ENCODE data around the gene NOTCH2.
"Not testable (repeated sequence)": the region's sequence is repeated elsewhere in the genome, so short reads cannot be mapped to it uniquely, and the experiment has no call there.

Gene NOTCH2

DNA sequence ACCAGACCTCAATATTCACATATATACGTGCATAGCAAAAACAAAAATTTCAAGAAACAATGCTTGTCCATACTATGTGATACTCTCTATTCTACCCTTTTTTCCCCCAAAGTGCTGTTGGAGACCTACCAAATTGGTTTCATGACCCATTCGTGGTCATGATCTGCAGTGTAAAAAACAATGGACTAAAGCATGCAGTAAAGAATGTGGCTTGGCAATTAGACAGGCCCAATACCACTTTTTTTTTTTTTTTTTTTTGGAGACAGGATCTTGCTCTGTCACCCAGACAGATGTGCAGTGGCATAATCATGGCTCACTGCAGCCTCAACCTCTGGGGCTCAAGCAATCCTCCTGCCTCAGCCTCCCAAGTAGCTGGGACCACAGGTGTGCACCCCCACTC is 21.3 kb downstream of the NOTCH2 start:
- not testable (repeated sequence) for DNase-seq

DNA sequence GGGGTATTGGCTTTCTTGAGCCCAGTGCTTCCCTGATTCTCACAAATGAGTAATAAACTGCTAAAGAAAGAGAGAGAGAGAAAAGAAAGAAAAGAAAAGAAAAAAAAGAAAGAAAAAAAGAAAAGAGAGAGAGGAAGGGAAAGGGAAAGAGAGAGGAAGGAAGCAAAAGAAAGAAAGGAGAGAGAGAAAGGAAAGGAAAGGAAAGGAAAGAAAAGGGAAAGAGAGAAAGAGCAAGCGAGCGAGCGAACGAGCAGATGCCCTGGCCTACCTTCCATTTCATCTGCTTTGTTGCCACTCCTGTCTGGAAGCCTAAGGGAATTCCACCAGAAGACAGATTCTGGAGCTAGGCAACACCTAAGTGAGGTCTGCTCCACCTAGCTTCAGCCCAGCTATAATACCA is 27.7 kb downstream of the NOTCH2 start:
- DNase-seq = not testable (repeated sequence)

DNA sequence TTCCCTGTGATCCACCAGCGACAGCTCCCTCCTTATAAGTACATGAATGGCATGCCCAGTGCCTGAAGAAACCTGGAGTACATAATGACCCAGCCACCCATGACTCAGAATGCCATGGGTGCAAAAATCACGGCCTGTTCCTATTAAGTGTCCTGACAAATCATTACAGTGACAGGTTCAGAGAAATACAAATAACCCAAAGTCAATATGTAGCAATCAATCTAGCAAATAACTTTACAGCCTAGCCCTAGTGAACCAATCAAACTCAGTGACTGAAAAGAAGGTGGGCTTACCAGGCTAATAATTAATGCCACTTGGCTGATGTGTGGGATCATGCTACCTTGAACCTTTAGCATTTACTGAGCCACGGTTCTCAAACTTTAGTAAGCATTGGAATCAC is 37.2 kb downstream of the NOTCH2 start:
- not testable (repeated sequence) for DNase-seq

DNA sequence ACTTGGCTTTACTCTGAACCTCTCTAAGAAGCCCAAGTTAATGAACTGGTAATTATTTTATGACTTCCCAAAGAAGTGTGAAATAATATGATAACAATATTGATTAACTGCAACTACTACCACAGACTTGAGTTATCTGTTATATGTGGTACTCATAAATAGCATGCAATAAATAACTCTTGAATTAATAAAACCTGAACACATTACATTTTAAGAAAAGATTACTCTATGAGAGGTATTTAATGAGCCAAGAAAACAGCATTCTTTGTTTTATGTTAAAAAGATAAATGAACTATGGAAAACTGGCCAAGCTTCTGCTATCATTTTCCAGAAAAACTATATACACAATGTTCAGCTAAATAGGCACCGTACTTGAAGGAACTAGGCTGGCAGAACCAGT is 45.7 kb downstream of the NOTCH2 start:
- not testable (repeated sequence) for DNase-seq

DNA sequence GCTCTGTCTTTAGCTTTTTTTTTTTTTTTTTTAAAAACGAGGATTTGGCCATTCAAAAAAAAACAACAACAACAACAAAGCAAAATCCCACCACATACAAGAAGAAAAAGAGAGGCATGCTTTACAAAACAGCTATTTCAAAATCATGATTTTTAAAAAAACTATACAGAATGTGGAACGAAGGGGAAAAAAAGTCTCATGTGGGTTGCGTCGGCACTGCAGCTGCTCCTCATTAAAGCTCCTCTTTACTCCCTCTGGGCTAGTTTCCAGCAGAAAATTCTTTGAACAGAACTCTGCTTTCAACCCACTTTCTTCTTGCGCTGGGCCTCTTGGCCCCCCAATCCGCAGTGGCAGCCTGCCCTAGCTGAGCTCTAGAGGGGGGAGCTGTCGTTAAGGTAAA is 54.5 kb downstream of the NOTCH2 start:
- DNase-seq = not testable (repeated sequence)

GRCh38 chr1:120008320-120008719 is 61.1 kb downstream of the NOTCH2 start:
- not testable (repeated sequence) for DNase-seq

- not testable (repeated sequence) for DNase-seq
These were observed 61.6 kb downstream of the NOTCH2 start for GRCh38 chr1:120007850-120008249.

DNA sequence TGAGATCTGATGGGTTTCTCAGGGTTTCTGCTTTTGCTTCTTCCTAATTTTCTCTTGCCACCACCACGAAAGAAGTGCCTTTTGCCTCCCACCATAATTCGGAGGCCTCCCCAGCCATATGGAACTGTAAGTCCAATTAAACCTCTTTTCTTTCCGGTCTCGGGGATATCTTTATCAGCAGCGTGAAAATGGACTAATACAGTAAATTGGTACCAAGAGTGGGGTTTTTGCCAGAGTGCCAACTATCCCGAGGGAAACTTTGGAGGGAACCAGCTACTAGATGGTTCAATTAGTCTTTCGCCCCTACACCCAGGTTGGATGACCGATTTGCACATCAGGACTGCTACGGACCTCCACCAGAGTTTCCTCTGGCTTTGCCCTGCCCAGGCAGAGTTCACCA is 68.4 kb downstream of the NOTCH2 start:
- not testable (repeated sequence) for DNase-seq

DNA sequence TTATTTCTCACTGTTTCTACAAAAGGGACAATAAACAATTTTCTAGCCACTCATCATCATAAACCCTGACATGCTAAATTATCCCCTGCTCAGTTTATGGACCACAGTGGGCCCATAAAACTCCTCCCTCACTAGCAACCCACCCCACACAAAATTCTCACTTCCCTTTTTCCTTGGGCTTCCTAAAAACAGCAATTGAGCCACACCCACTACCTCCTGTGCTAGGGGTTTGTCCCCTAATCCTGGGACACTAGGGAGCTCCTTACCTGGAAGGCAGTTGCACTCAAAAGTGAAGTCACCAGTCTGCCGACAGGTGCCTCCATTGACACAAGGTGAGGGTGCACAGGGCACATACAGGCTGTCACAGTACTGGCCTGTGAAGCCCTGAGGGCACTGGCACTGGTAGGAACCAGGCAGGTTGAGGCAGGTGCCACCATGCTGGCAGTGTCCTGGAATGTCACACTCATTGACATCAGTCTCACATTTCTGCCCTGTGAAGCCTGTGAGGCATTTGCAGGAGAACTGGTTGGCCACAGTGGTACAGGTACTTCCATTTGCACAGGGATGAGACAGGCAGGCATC is 72.6 kb downstream of the NOTCH2 start:
- not testable (repeated sequence) for DNase-seq

DNA sequence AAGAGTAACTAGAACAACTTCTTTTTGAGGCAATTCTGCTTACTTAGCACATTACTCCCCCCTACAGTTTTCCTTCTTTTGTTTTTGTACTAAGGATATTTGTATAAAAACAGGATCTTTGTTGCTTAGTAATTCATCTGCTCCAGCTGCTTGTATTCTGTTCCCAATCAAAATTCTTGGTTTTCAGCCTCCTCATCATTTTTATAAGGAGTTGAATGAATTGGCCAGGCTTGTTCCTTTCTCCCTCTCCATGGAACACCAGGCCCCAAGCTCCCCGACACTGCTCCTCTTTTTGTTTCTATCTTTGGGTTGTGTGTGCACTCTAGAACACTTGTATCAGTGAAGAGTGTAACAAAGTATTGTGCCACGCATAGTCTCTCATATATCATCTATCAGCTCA is 73.5 kb downstream of the NOTCH2 start:
- DNase-seq = not testable (repeated sequence)

DNA sequence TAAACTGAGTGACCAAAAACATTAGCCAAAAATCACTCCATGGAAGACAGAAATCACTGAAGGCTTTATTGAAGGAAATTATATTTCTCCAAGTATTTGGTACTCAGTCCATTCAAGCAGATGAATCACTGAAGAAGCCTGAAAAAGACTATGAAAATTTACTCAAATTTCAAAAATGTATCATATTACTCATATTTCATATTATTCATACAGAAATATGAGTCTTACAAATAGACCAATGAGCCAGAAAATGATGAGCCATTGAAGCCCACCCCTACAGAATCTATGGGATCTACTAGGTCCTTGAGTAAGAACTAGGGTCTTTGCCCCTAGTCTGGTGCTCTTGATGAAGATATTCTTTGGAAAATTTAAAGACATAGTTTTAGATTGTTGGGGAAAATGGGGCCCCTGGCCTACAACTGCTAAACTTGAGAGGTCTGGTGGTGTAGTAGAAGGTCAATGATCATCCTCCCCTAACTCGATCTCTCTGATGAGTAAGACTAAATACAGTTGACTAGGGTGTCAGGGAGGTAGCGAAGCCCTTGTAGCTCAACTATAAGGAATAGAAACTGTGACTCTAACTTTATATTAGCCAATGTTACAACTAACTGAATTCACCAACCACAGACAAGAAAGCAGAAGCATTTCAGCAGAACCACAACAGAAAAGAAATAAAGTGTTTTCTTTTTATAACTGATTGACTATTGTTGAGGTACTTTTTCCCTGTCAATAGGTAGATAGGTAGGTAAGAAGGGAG is 81.0 kb downstream of the NOTCH2 start:
- DNase-seq = no peak

- DNase-seq = no peak
These were observed 81.8 kb downstream of the NOTCH2 start for GRCh38 chr1:119987686-119988085.

- no peak for DNase-seq
These were observed 82.3 kb downstream of the NOTCH2 start for GRCh38 chr1:119987112-119987511.

DNA sequence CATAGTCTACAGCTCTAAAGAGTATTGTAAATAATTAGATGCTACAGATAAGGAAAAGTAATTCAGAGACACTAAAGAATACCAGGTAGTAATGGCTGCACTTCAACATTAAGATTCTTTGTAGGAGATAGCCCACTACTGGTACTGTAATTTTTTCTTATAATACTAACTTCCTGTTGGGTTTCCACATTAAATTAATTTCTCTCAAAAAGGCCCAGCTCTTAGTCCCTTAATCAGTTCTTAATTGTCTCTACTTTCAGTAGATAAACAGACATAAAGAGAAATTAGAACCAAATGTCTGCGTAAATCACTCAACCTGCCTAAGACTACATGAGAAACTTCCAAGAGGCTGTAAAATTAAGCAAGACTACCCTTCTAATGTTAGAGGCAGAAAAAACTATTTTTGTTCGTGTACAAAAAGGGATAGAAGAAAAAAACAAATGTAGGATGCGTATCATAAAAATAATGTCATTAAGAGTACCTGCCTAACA is 83.4 kb downstream of the NOTCH2 start:
- DNase-seq = no peak

DNA sequence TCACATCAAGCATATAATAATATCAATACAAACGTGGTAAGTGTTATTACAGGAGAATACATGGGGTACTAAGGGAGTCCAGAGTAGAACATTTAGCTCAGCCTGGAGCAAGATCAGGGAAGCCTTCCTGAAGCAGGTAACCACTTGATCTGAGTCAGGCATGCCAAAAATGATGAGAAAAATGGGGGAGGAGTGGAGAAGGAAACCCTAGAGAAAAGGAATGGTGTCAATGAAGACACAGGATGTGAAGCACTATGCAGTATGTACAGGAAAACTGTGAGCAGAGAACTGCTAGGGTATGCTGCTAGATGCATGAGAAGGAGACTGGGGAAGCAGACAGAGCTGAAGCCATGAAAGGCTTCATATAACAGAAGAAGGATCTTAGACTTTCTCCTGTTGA is 84.7 kb downstream of the NOTCH2 start:
- DNase-seq = no peak

DNA sequence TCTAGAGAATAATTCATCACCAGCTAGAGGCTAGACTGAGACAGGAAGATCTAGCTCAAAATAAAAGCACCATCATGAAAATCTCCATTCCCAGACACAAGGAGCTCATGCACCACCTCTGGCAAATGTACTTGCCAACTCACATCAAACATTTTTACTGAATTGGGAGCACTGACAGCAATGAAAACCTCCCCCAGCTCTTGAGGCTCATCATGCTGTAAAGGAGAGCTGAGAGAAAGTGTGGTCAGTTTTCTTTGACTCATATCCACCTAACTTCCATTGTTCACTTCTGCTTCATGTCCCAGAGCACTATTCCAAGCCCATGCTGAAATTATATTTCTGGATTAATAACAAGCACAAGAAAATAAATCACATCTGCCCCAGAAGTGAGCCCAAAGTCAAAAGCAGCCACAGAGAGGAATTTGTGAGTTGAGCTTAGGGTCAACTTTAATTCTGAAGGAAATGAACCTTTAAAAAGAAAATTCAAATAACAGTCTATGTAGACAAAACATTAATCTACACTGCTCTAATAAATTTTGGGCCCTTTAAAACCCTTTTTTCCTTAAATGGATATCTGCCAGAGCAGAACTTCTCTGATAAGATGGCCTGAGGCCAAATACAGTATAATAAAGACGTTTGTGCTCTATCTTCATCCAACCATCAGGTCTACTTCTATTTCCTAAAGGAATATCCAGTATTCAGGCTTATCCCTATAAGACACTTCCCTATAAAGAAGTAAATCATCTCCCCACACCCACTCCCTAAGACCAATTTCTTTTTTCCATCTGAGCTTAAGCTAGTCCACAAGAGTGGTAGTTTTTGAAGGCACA is 87.3 kb downstream of the NOTCH2 start:
- no peak for DNase-seq

DNA sequence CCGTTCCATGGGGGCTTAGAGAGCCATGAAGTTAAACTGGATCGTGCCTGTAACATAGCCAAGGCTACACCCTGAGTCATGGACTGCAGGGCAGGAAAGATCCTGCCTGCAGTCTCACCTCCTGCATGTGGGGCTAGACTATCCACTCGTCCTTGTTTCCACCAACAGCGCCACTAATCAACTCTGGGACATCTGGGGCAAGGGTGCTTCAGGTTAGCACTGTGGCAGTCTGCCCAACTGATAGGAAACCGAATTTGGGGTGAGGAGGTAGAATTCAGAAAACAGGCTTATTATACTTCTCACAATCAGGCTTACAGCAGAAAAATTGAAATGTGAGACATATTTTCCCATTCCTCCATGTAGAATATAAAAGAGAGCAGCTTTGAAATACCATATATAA is 88.0 kb downstream of the NOTCH2 start:
- no peak for DNase-seq

DNA sequence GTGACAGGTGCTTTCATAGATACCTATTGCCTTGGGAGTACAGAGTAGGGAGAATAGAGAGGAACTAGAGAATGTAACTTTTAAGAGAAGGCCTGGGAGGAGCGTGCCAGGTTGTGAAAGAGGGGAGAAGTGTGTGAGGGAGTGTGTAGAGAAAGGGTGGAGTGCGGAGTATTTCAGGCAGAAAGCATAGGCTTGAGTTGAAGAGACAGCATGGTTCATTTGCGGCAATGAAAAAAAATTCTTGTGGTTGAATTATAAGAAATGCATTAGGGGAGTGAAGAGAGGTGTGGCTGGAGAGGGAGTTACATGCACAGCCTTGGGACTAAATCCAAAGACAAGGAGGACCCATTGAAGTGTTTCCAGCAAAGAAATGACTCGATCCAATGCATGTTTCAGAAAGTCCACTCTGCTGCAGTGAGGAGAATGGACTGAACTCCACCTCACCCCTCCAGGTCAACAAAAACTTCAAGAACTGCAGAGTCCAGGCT is 91.4 kb downstream of the NOTCH2 start:
- DNase-seq = no peak

GRCh38 chr1:119977113-119977736 is 92.2 kb downstream of the NOTCH2 start:
- not testable (repeated sequence) for DNase-seq

- not testable (repeated sequence) for DNase-seq
These were observed 93.7 kb downstream of the NOTCH2 start for GRCh38 chr1:119975582-119976254.

DNA sequence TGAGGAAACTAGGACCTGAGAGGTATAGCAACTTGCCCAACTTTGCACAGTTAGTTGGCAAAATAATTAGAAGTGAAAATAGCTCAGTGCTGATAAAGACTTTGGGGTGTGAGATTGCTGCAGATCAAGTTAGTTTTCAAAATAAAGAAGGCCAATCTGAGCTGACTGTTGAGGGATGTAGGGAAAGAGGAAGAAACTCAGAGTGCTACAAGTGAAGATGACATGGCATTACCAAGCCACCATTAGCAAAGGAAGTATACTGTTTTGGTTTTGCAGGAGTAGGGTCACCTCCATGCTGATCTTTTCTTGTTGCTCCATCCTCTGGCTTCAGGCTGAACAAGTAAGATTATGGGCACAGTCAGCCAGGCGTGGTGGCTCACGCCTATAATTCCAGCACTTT is 94.5 kb downstream of the NOTCH2 start:
- no peak for DNase-seq

DNA sequence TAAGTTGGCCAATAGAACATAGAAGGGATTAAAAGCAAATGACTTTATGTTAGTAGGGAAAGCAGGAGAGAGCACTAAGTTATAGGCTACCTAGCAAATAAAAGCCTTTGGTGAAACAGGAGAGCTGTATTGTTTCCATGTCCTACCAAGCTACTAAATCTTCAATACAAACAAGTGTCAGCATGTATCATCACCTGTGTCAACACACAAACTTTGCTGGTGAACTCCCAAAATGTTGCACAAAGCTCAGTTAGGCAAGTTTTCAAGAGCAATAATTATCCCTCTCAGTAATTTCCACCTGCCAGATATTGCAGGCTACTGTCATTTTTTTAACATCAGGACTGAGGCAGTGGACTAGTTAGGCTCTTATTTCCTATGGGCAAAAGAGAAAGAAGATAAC is 95.4 kb downstream of the NOTCH2 start:
- no peak for DNase-seq

Data from T-helper 9 cell (primary cell).